Prostate gland (tissue), 2 donors: ENCODE data around the gene WDFY4.

Experiments
- POLR2A ChIP-seq: fragments of 450-650 bp; IDR thresholded peaks from one replicate; pipeline ENCODE4 v1.6.1; 2016; ENCODE audit warnings: antibody characterized with exemption, mild to moderate bottlenecking
- POLR2AphosphoS5 ChIP-seq: sonication (generic); formaldehyde crosslinking; IDR thresholded peaks from one replicate; pipeline ENCODE4 v1.6.1; 2017; ENCODE audit warnings: antibody characterized with exemption
- TF ChIP-seq, protein P1 (sequence below), 4 experiments: fragments of 200-600 bp in 2 of 4; fragments of 450-650 bp in 2 of 4; sonication (generic) in 2 of 4; IDR thresholded peaks; 1 replicate in 3 of 4; 2 replicates in 1 of 4; pipeline ENCODE4 v1.5.1; 2016 to 2019; ENCODE audit warnings: antibody characterized with exemption in 4 of 4, mild to moderate bottlenecking in 2 of 4, moderate library complexity in 2 of 4

DNA sequence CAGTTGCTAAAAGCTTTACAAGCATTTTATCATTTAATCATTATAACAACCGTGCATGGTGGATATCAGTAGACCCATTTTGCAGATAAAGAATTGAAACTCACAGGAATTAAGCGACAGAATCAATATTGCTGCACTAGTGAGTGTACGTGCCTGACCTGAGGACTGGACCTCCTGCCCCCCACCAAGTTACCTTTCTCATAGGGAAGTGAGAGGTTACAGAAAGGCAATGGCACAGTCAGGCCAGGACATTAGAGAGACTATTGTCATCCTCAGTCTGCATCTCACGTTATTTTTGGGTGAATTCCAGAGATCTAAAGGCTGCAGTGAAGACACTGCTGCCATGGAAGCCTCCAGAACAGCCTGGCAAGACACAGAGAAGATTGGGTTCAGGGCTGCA, 80.9 kb downstream of the WDFY4 start:
- TF ChIP-seq POLR2A (no peak), POLR2AphosphoS5 (no peak)
- TF ChIP-seq, protein P1, sequence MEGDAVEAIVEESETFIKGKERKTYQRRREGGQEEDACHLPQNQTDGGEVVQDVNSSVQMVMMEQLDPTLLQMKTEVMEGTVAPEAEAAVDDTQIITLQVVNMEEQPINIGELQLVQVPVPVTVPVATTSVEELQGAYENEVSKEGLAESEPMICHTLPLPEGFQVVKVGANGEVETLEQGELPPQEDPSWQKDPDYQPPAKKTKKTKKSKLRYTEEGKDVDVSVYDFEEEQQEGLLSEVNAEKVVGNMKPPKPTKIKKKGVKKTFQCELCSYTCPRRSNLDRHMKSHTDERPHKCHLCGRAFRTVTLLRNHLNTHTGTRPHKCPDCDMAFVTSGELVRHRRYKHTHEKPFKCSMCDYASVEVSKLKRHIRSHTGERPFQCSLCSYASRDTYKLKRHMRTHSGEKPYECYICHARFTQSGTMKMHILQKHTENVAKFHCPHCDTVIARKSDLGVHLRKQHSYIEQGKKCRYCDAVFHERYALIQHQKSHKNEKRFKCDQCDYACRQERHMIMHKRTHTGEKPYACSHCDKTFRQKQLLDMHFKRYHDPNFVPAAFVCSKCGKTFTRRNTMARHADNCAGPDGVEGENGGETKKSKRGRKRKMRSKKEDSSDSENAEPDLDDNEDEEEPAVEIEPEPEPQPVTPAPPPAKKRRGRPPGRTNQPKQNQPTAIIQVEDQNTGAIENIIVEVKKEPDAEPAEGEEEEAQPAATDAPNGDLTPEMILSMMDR (IDR thresholded peaks at IDR 0.05) = no peak
